Loucy (cell line): ENCODE data around the gene FOXP3.

Source experiments
- CTCF ChIP-seq: fragments of 200-600 bp; sonication (generic); conservative IDR thresholded peaks from 2 replicates; pipeline ENCODE4 v1.5.1; 2014; ENCODE audit warnings: mild to moderate bottlenecking, antibody characterized with exemption, low read length
- EZH2phosphoT487 ChIP-seq: fragments of 200-600 bp; IDR thresholded peaks from 2 replicates; pipeline ENCODE4 v1.6.1; 2018; ENCODE audit warnings: antibody characterized with exemption, mild to moderate bottlenecking, moderate library complexity, borderline replicate concordance

- TF ChIP-seq CTCF: no peak
- no peak for TF ChIP-seq EZH2phosphoT487
These were observed 32.0 kb downstream of the FOXP3 start for GRCh38 chrX:49232525-49232924.
